Esophagus muscularis mucosa (tissue), 3 donors: ENCODE data around the gene SIPA1L3.

Experiments used
- POLR2A ChIP-seq: fragments of 450-650 bp; IDR thresholded peaks from one replicate; pipeline ENCODE4 v1.6.1; 2017; ENCODE audit warnings: antibody characterized with exemption, moderate library complexity, mild to moderate bottlenecking, low read depth
- POLR2AphosphoS5 ChIP-seq, 2 donors: sonication (generic); formaldehyde crosslinking; IDR thresholded peaks; one replicate each; pipeline ENCODE4 v1.6.1; 2017; ENCODE audit warnings: antibody characterized with exemption in 2 of 2
- TF ChIP-seq, protein P1 (sequence below), 3 experiments: fragments of 200-600 bp in 2 of 3; fragments of 450-650 bp in 1 of 3; sonication (generic) in 2 of 3; IDR thresholded peaks; one replicate each; pipeline ENCODE4 v1.5.1; 2017 to 2019; ENCODE audit warnings: antibody characterized with exemption in 3 of 3, mild to moderate bottlenecking in 2 of 3, moderate library complexity in 1 of 3

DNA sequence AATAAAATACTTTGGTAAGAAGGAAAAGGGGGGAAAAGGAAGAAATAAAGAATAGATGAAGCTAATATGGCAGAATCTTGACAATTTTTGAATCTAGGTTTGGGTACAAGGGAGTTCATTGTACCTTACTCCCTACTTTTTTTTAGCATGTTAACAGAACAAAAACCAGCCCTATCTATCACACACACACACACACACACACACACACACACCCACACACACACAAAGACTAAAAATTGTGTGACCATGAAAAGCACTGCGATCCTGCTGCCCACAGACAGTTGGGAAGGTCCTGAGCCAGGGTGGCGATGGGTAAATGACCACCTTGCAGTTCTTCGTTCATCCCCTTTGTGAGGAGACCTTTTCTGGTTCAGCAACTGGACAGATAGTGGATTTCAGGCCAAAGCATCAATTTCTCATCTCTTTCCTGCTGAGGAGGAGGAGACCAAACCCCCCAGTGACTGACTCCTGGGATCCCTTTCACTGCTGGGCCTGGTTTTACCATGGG lies 91.8 kb downstream of the SIPA1L3 start:
- TF ChIP-seq POLR2AphosphoS5 (IDR thresholded peaks at IDR 0.05) (no peak), POLR2A (no peak)
- TF ChIP-seq, protein P1, sequence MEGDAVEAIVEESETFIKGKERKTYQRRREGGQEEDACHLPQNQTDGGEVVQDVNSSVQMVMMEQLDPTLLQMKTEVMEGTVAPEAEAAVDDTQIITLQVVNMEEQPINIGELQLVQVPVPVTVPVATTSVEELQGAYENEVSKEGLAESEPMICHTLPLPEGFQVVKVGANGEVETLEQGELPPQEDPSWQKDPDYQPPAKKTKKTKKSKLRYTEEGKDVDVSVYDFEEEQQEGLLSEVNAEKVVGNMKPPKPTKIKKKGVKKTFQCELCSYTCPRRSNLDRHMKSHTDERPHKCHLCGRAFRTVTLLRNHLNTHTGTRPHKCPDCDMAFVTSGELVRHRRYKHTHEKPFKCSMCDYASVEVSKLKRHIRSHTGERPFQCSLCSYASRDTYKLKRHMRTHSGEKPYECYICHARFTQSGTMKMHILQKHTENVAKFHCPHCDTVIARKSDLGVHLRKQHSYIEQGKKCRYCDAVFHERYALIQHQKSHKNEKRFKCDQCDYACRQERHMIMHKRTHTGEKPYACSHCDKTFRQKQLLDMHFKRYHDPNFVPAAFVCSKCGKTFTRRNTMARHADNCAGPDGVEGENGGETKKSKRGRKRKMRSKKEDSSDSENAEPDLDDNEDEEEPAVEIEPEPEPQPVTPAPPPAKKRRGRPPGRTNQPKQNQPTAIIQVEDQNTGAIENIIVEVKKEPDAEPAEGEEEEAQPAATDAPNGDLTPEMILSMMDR (IDR thresholded peaks at IDR 0.05) = no peak
